ENCODE results near the gene NFIC.

DNA sequence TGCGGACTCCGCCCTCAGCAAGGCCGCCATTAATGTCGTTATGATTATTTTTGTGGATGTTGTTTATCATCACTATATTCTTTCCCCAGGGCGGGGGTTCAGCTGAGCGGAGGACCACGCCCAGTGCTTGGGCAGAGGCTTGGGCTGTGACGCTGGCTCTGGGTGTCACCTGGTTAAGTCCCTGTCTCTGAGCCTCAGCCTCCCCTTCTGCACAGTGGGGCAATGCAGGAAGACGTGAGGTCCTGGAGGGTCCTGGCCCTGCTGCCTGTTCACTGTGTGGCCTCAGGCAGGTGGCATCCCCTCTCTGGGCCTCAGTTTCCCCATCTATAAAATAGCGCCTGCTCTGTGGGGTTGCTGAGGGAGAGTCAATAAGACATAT, 32.5 kb downstream of the NFIC start:
- TF ChIP-seq, protein P1, sequence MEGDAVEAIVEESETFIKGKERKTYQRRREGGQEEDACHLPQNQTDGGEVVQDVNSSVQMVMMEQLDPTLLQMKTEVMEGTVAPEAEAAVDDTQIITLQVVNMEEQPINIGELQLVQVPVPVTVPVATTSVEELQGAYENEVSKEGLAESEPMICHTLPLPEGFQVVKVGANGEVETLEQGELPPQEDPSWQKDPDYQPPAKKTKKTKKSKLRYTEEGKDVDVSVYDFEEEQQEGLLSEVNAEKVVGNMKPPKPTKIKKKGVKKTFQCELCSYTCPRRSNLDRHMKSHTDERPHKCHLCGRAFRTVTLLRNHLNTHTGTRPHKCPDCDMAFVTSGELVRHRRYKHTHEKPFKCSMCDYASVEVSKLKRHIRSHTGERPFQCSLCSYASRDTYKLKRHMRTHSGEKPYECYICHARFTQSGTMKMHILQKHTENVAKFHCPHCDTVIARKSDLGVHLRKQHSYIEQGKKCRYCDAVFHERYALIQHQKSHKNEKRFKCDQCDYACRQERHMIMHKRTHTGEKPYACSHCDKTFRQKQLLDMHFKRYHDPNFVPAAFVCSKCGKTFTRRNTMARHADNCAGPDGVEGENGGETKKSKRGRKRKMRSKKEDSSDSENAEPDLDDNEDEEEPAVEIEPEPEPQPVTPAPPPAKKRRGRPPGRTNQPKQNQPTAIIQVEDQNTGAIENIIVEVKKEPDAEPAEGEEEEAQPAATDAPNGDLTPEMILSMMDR (IDR thresholded peaks at IDR 0.05; ENCODE audit: poor library complexity, severe bottlenecking) = no peak
- TF ChIP-seq POLR2AphosphoS5 (IDR thresholded peaks at IDR 0.05) = no peak
- no peak for TF ChIP-seq TAF1 (IDR thresholded peaks at IDR 0.05; ENCODE audit: low read depth)
- TF ChIP-seq EZH2 (IDR thresholded peaks at IDR 0.05; ENCODE audit: borderline replicate concordance, insufficient read depth, low read length, poor library complexity, severe bottlenecking) = no peak
- TF ChIP-seq RAD21 (conservative IDR thresholded peaks at IDR 0.05) = no peak
- TF ChIP-seq, protein P2, sequence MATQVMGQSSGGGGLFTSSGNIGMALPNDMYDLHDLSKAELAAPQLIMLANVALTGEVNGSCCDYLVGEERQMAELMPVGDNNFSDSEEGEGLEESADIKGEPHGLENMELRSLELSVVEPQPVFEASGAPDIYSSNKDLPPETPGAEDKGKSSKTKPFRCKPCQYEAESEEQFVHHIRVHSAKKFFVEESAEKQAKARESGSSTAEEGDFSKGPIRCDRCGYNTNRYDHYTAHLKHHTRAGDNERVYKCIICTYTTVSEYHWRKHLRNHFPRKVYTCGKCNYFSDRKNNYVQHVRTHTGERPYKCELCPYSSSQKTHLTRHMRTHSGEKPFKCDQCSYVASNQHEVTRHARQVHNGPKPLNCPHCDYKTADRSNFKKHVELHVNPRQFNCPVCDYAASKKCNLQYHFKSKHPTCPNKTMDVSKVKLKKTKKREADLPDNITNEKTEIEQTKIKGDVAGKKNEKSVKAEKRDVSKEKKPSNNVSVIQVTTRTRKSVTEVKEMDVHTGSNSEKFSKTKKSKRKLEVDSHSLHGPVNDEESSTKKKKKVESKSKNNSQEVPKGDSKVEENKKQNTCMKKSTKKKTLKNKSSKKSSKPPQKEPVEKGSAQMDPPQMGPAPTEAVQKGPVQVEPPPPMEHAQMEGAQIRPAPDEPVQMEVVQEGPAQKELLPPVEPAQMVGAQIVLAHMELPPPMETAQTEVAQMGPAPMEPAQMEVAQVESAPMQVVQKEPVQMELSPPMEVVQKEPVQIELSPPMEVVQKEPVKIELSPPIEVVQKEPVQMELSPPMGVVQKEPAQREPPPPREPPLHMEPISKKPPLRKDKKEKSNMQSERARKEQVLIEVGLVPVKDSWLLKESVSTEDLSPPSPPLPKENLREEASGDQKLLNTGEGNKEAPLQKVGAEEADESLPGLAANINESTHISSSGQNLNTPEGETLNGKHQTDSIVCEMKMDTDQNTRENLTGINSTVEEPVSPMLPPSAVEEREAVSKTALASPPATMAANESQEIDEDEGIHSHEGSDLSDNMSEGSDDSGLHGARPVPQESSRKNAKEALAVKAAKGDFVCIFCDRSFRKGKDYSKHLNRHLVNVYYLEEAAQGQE (IDR thresholded peaks at IDR 0.05; ENCODE audit: borderline replicate concordance) = no peak
- no peak for TF ChIP-seq SMC3 (conservative IDR thresholded peaks at IDR 0.05; ENCODE audit: poor library complexity)
- TF ChIP-seq EP300 (conservative IDR thresholded peaks at IDR 0.05; ENCODE audit: poor library complexity, severe bottlenecking) = no peak
- TF ChIP-seq MXI1 (conservative IDR thresholded peaks at IDR 0.05; ENCODE audit: poor library complexity, severe bottlenecking) = no peak
